Epithelial cell of proximal tubule (primary cell): ENCODE data around the gene FEM1A. TPM values are rescaled to one million over a fixed set of nuclear protein-coding genes. Genes with fewer than 3 reads are reported as not detected.
"Not testable (repeated sequence)": the region's sequence is repeated elsewhere in the genome, so short reads cannot be mapped to it uniquely, and the experiment has no call there.

ENCODE experiments used
- DNase-seq: peaks from one replicate; pipeline ENCODE4 v3.0.0-alpha.2; 2011; ENCODE audit warnings: low read depth
- H3K4me3 ChIP-seq: 2 replicates; pipeline ENCODE4 v1.5.1; 2011; ENCODE audit warnings: low read depth, mild to moderate bottlenecking, low read length
- CTCF ChIP-seq: conservative IDR thresholded peaks from 2 replicates; pipeline ENCODE4 v1.5.1; 2012; ENCODE audit warnings: low read depth, mild to moderate bottlenecking, low read length
- total RNA-seq: library from RNA; depleted of rRNA; stranded (reverse); fragments of >200 nt; gene quantifications from 2 replicates; pipeline ENCODE4 v1.2.3, GENCODE V29; 2015

The FEM1A gene
- total RNA-seq, 1 donor from 2014 or later: 10.4 TPM

- H3K4me3 ChIP-seq: peak overlapping the region; percentile 73
- no peak for DNase-seq
- no peak for TF ChIP-seq CTCF
These were observed 39.3 kb downstream of the FEM1A start for GRCh38 chr19:4830768-4831265.

GRCh38 chr19:4831304-4831978, 39.9 kb downstream of the FEM1A start, which contains the start of gene TICAM1:
TSS of gene TICAM1 (minus strand) at chr19:4831712. CDS start at chr19:4818377, 13,335 bp downstream.
- no peak for DNase-seq
- peak within 1 kb of the TSS; percentile 73 for H3K4me3 ChIP-seq
- TF ChIP-seq CTCF: no peak

- DNase-seq: not testable (repeated sequence)
These were observed 40.4 kb downstream of the FEM1A start for GRCh38 chr19:4831979-4832340.

GRCh38 chr19:4832776-4833175, 41.2 kb downstream of the FEM1A start:
- no peak for DNase-seq
- H3K4me3 ChIP-seq: no peak overlapping the region
- TF ChIP-seq CTCF: no peak

More at GRCh38 chr19:4831979-4832340, 40.4 kb downstream of the FEM1A start:
- peak overlapping the region; percentile 73 for H3K4me3 ChIP-seq

- no peak for DNase-seq
- H3K4me3 ChIP-seq: no peak overlapping the region
- TF ChIP-seq CTCF: no peak
These were observed 47.7 kb downstream of the FEM1A start for GRCh38 chr19:4839192-4839591.

GRCh38 chr19:4843647-4843965, 52.1 kb downstream of the FEM1A start:
- TF ChIP-seq CTCF: no peak
- H3K4me3 ChIP-seq: no peak overlapping the region
- DNase-seq: no peak

GRCh38 chr19:4844348-4845179, 53.0 kb downstream of the FEM1A start:
- no peak for DNase-seq
- no peak for TF ChIP-seq CTCF
- no peak overlapping the region for H3K4me3 ChIP-seq

- not testable (repeated sequence) for DNase-seq, H3K4me3 ChIP-seq
These were observed 54.4 kb downstream of the FEM1A start for GRCh38 chr19:4845975-4846374.
